Measurements from ENCODE around the gene CD8B.

CD8B gene

DNA sequence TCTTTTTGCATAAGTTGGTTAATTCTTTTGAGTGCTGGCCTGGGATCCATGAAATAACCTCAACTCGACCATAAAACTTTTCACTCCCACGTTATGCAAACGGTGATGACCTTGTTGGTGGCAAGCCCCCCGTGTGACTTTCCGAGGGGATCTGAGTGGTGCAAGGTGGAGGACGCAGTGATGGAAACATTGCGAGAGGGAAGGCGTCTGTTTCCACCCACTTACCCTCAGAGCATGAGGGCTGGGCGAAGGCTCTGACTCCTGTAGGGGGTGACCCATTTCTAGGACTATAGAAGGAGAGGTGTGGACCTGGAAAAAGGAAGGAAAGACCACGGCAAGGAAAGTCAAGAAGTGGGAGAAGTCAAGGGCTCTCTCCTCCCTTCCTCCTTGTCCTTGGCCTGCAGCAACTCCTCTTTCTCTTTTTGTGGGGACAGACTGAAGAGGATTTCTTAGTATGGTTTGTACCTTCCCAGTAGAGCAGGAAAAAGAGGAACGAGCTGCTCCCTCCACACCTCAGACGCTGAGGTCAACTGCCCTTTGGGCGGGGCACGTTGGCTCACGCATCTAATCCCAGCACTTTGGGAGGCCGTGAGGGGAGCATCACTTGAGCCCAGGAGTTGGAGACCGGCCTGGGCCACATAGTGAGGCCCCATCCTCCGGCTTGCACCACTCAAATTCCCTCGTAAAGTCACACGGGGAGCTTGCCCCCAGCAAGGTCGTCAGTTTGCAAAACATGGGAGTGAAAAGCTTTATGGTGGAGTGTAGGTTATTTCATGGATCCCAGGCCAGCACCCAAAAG, 55.4 kb downstream of the CD8B start:
- no peak for DNase-seq (ENCODE audit: low read depth, low spot score)

DNA sequence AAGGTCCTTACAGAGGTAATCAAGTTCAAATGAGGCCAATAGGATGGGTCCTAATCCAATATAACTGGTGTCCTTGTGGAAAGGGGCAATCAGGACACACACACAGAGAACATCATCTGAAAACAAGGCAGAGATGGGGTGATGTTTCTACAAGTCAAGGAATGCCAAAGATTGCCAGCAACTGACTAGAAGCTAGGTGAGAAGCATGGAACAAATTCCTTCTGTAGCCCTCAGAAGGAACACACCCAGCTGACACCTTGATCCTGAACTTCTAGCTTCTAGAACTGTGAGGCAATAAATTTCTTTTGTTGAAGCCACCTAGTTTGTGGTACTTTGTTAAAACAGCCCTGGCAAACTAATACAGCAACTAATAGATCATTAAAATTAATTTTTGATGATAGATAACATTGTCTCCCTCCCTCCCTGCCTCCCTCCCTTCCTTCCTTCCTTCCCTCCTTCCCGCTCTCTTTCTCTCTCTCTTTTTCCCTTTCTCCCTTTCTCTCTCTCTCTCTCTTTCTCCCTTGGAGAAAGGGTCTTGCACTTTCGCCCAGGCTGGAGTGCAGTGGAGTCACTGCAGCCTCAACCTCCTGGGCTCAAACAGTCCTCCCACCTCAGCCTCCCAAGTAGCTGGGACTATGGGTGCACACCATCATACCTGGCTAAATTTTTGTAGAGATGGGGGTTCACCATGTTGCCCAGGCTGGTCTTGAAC, 60.7 kb downstream of the CD8B start:
- DNase-seq (ENCODE audit: low read depth, low spot score) = no peak

DNA sequence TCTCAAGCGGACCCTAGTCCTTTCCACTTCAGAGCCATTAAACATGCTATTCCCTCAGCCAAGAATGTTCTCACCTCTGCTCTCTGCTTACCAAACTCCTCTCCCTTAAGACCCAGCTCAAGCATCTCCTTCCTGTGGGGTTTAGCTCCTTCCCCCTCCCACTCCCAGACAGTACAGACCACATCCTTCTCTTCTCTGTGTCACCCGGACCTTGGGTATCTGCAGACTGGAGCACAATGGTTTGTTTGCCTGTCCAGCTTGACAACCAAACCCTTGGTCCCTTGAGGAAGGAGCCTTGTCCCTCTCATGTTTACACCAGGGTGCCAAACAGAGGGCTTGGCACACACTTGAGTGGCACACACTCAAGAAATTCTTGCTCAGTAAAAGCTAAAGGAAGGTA, 66.8 kb downstream of the CD8B start:
- DNase-seq (ENCODE audit: low read depth, low spot score) = no peak

DNA sequence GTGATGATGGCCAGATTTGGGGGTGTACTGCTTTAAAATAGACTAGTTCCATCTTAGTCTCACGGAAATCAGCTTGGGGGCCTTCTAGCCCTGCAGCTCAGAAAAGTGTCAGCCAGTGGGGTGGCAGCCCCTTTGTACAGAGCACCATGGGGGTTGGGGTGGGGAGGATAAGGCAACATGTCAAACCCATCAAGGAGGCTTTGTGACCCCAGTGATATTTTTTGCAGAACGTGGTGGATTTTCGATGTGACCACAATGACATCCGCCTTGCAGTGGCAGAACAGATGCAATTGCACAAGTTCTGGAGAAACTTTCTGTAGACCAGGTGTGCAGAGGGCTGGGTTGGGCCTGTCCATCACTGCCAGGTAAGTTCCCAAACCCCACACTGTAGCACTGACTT, 67.9 kb downstream of the CD8B start:
- no peak for DNase-seq (ENCODE audit: low read depth, low spot score)

DNA sequence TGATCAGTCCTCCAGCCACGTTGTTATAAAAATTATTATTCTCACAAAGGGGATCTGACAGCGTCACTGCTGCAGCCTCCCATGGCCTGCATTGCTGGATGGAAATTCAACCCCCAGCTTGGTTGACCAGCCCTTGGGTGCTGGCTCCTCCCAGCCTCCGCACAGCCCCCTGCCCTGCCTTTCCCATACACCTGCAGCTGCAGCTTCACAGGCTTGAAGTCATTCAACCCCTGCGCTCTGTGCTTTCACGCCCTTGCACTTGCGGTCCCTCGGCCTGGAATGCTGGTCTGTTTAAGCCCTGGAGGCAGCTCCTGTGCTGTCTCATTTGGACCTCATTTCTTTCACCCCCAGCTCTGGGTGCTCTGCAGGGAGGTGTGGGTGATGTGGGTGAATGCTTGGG, 70.1 kb downstream of the CD8B start:
- DNase-seq (ENCODE audit: low read depth, low spot score) = no peak

DNA sequence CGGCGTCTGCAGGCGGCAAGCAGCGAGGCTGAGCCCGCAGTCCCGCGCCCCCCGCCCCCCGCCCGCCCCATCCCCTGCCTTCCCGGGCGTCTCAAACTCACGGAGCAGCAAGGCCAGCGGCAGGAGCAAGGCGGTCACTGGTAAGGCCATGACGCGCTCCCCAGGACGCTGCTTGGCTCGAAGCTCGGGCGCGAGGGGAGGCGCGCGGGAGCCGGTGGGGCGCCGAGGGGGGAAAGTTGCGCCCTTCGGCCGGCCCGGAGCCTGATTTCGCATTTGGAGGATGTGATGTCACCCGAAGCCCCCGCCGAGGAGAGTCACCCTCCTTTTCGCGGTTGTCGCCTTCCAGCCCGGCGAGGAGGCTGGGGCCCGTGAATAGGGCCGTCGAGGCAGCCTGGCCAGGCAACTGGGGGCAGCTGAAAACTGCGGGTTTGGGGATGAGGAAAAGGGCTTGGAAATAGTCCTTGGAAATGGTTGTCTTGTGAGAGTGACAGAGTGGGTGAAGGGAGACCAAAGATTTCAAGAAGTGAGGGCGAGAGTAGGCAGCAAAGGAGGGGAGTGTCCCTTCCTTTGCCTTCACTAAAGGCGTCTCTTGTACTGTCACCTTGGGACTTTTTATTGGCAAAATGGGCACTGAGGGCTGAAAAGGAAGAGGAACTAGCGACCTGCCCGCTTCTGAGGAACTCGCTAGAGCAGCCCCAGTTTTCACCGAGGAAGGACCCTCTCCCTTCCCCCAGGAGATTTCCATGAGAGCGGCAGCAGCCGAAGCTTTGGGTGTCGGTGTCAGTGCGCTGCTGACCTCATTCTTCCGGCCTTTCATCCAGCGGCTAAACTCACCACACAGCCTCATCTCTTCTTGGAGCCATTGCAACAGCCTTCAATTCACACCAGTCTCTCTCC, 70.8 kb downstream of the CD8B start, which contains the start of gene CD8A:
Gene CD8A (minus strand): TSS at position 238 of the 897 bp plus-strand sequence. CDS start 88 bp downstream, at position 150.
- DNase-seq (ENCODE audit: low read depth, low spot score) = no peak

DNA sequence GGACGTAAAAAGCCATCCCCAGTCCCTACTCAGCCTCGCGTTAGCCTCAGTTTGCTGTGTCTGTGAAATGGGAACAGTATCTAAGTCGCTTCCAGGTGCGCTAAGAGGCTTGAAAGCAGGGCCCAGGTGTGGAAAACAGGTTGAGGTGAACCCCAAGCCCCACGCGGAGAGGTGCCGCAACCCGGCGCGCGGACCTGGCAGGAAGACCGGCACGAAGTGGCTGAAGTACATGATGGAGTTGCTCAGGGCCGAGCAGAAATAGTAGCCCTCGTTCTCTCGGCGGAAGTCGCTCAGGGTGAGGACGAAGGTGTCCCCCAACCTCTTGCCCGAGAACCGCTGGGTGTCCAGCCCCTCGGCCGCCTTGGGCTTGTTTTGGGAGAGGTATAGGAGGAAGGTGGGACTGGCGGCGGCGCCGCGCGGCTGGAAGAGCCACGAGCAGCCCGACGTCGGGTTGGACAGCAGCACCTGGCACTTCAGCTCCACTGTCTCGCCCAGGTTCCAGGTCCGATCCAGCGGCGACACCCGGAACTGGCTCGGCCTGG, 71.5 kb downstream of the CD8B start:
- DNase-seq (ENCODE audit: low read depth, low spot score) = no peak

DNA sequence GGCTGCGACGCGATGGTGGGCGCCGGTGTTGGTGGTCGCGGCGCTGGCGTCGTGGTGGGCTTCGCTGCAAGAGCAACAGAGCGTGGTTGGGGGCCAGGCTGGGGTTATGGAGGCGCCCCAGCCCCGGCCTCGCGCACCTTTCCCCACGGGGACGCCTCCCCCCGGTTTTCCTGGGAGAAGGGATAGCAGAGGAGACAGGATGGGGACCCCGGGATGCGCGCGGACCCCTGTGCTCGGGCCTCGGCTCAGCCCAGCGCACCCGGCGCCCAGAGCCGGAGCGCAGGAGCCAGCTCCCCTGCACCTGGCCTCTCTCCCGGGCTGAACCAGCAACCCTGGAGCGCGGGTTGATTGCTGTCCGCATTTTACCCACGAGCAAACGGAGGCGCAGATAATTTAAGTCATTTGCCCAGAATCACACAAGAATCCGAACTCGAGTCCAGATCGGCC, 72.0 kb downstream of the CD8B start:
- no peak for DNase-seq (ENCODE audit: low read depth, low spot score)

DNA sequence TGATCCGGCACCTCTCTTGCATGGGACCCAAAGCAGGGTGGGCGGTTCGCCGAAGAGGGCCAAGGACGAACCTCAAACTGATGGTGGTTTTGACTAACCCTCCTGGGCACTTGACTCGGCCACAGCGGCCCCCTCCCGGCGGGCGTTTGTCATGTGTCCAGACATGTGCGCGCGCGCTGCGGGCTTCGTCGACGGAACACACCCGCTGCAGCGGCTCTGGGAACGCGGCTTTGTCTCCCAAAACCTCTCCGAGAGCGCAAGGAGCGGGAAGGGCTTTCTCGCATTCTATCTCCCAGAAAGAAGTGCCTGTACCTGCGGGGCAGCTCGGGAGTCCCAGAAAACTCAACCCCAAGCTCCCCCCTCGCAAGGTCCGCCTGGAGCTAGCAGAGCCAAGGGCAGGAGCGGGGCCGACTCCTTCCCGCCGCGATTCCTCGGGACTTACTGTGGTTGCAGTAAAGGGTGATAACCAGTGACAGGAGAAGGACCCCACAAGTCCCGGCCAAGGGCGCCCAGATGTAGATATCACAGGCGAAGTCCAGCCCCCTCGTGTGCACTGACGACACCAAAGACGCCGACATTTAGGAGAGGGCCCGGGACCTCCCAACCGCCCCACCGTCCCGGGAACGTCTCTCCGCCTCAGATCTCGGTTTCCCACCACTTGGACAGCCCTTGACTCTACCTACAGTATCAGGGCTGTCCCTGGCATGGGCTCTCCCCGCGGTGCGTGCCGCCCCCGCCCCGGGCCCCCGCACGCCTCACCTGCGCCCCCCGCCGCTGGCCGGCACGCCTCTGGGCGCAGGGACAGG, 72.6 kb downstream of the CD8B start:
- DNase-seq (ENCODE audit: low read depth, low spot score) = no peak

DNA sequence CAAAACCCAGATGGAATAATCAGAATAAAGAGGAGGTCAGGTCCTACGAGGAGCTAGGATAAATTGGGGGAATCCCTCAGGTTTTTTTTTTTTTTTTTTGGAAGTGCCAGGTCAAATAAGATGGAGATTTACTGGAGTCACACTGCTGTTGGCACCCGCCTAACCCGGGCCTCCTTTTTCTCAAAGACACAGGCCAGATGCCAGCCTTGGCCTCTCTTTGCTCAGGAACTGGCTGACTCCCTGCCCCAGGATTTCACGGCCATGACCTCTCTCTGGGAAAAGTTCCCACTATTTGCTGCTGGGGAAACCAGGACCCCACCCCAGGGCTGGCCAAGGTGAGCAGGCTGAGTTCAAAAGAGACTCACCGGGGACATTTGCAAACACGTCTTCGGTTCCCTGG, 73.5 kb downstream of the CD8B start:
- no peak for DNase-seq (ENCODE audit: low read depth, low spot score)

DNA sequence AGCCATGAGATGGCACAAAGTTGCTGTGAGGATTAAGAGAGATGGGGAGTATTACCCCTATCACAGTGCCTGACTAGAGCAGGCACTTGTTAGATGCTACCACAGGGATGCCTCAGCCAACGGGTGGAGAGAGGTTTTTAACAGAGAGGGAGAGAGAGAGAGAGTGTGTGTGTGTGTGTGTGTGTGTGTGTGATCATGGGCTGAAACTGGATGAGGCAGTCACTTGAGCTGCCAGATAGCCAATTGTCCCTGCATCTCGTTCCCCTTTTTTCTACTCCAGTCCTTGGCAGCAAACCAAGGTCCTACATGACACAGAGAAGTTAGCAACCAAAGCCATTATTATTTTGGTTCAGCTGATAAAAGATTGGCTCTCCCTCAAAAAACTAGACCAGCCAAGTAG, 74.0 kb downstream of the CD8B start:
- DNase-seq (ENCODE audit: low read depth, low spot score) = no peak

DNA sequence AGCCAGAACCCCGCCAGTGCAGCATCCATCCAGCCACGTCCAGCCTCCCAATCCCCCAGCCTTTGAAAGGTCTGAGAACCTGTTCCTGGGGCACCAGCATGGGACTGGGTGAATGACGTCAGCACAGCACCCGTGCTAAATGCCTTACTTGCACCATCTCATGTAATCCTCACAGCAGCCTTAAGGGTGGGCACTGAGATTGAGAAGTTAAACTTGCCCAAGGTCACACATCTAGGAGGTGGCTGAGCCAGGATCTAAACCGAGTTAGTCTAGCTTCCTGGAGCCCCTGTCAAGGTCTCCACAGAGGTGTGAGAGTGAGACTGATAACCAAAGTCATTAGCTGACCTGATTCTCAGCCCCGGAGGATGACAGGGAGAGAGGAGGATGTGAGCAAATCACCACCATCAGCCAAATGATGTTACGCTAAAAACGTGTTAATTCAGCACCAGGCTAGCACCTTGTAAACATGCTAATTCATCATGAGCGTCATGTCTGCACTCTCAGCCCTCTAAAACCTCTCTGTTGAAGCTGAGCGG, 75.6 kb downstream of the CD8B start:
- no peak for DNase-seq (ENCODE audit: low read depth, low spot score)

DNA sequence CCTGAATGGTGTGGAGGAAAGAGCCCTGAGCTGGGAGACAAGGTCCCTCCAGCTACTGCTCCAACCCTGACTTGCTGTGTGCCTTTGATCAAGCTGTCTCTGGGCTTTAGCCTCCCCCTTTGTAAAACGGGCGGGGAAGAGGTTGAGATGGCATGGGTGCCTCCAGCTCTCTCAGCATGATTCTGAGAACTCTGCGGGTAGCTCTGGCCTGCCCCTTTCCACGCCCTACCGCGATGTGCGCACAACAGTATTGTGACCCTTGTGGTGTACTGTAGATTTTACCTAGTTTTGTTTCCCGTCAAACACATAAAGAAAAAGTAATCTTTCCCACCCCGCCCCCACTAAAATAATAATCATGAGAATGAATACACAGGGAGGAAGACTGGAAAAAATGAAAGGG, 76.2 kb downstream of the CD8B start:
- DNase-seq (ENCODE audit: low read depth, low spot score) = no peak

DNA sequence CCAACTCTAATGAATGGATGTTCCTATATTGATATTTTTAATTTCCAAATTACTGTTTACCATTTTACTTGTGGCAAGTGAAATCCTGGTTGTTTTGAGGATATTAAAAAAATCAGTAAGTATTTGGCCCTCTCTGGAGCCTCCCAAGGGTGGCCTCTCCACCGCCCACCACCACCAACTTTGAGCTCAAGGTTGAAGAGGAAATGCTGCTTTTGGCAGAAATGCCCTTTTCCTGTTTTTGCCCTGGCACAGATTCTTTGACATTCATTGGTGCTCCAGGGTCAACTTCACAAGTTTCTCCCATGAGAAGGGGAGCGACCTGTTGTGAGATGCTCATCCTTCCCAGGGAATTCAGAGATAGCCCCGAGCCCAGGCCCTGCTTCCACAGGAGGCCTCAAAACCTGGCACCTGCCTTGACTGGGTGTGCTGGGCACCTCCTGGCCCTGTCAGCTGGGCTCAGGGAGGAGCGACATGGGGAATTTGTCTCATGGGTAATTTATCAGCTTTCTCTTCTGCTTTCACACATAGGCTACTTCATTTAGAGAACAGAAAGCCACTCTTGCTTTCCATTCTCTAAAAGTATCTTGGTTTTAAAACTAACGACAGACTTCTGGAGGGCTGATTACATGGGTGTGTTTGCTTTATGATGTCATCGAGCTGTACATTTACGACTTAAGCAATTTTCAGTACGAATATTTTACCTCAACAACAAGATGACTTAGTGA, 77.9 kb downstream of the CD8B start:
- no peak for DNase-seq (ENCODE audit: low read depth, low spot score)

DNA sequence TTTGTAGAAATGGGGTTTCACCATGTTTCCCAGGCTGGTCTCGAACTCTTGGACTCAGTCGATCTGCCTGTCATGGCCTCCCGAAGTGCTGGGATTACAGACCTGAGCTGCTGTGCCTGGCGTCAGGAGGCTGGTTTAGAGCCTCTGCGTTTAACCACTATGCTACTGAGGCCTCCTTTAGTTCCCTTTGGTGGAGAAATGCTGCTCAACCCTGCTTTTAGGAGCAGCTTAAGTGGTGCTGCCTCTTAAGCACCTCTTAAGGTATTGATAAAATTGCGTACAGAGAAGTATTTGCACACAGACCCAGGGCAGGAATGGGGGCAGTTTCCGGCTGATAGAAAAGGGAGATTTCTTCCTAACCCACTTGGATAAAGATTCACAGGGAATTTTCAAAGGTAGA, 78.9 kb downstream of the CD8B start:
- DNase-seq (ENCODE audit: low read depth, low spot score) = no peak

DNA sequence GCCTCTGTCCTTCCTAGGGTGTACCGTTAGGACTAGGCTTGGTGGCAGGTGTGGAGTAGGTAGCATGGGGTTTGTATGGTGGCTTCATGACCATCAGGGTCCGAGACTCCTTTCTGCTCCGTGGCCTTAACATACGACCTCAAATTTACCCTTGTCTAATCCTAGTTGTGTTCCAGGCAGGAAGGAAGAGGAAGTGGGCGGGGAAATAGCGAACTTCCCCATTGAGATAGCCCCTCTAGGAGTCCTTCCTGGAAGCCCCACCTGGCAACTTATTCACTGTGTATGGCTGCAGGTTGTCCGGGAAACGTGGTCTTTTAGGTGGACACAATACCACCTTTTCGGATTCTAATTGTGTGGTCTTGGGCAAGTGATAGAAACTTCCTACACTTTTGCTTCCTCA, 80.3 kb downstream of the CD8B start:
- DNase-seq (ENCODE audit: low read depth, low spot score) = no peak

DNA sequence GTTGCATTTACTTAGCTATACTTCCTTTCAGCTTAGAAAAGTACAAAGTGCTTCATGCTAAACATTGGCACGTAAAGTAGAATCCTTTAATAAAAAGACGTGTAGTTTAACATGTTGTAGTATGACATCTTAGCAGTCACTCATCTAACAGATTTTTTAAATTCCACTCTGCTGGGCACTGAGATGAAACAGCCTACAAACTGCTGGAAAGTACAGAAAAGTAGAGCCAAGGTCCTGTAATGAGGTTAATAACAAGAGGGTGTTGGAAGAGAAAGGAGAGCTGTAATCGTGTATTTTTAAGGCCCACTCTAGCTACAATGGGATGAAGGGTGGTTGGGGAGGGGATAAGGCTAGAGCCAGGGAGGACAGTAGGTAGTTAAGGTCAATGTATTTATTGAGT, 81.7 kb downstream of the CD8B start:
- no peak for DNase-seq (ENCODE audit: low read depth, low spot score)

DNA sequence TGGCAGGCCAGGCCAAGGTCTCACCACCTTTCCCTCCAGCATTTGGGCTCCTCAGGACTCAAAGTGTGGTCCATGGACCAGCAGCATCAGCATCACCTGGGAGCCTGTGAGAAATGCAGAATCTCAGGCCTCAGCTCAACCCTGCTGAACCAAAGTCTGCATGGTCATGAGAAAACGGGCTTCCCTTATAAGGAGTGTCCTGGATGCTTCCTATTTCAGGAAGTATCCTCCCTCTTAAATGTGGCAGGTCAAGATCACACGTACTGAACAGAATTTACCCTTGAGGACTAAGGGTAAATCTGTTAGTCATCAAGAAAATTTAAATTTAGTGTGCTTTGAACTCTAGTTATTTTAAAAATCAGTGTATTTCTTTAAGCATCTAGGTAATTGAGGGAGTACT, 82.7 kb downstream of the CD8B start:
- no peak for DNase-seq (ENCODE audit: low read depth, low spot score)

DNA sequence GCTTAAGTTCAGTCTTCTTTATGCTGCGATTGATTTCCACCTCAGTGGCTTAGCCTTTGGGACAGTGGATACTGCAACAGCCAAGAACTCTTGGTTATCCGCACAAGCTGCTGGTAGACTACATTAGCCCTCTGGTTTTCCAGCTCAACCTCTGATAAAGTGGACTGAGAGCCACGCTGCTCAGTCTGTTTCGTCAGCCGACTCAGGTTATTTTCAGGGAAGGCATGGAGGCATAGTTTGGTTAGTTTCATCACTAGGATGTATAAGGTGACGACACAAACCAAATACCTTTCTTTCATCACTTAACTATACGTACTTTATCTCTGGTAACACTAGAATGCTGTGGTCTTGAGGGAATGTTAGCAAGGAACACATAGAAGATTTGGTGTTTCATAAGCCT, 85.2 kb downstream of the CD8B start:
- no peak for DNase-seq (ENCODE audit: low read depth, low spot score)

DNA sequence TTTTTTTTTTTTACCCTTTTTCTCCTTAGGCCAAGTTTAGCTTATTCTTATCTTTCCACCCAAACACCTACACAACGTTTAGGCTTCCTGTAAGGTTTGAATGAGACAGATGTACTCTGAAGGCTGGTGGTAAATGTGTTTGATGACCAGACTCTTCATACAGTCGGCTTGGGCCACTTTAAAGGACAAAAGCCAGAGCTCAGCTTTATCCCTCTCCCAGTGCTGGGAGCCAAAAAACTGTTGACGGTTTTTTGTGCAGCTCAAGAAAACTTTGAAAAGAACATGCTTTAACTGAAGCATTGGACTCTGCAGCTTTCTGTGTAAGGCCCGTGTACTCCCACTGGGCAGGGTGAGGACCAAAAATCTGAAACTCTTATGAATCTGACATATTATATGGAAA, 86.3 kb downstream of the CD8B start:
- no peak for DNase-seq (ENCODE audit: low read depth, low spot score)
